Measurements from ENCODE around the gene ACSF3.
A peak's percentile ranks its signal among the peaks of the same experiment; 100 is the strongest.

The ACSF3 gene

DNA sequence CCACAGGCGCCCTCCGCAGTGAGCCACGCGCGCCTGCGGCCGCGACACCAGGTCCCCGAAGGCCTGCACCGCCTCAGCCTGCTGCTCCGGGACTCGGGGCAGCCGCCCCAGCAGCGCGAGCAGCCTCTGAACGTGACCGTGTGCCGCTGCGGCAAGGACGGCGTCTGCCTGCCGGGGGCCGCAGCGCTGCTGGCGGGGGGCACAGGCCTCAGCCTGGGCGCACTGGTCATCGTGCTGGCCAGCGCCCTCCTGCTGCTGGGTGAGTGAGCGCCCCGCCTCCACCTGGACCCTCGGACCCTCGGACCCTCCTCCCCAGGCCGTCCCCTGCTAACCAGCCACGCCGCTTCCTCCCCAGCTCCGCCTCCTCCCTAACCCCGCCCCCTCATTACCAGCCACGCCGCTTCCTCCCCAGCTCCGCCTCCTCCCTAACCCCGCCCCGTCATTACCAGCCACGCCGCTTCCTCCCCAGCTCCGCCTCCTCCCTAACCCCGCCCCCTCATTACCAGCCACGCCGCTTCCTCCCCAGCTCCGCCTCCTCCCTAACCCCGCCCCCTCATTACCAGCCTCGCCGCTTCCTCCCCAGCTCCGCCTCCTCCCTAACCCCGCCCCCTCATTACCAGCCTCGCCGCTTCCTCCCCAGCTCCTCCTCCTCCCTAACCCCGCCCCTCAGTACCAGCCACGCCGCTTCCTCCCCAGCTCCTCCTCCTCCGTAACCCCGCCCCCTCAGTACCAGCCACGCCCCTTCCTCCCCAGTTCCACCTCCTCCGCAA lies 98.7 kb downstream of the ACSF3 start:
- peak; percentile 87 for DNase-seq

DNA sequence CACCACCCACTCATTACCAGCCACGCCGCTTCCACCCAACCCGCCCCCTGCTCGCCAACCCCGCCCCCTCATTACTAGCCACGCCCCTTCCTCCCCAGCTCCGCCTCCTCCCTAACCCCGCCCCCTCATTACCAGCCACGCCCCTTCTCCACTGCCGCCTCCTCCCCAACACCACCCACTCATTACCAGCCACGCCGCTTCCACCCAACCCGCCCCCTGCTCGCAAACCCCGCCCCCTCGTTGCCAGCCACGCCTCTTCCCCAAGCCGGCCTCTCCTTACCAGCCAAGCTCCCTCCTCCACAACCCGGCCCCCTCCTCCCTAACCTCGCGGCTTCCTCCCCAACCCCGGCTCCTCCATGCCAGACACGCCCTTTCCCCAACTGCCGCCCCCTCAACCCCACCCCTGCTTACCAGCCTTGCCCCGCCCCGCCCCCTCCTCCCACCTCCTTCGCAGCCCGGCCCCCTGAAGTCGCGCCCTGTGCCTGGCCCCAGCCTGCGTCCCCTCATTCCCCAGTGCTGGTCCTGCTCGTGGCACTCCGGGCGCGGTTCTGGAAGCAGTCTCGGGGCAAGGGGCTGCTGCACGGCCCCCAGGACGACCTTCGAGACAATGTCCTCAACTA lies 99.4 kb downstream of the ACSF3 start:
- DNase-seq: no peak

DNA sequence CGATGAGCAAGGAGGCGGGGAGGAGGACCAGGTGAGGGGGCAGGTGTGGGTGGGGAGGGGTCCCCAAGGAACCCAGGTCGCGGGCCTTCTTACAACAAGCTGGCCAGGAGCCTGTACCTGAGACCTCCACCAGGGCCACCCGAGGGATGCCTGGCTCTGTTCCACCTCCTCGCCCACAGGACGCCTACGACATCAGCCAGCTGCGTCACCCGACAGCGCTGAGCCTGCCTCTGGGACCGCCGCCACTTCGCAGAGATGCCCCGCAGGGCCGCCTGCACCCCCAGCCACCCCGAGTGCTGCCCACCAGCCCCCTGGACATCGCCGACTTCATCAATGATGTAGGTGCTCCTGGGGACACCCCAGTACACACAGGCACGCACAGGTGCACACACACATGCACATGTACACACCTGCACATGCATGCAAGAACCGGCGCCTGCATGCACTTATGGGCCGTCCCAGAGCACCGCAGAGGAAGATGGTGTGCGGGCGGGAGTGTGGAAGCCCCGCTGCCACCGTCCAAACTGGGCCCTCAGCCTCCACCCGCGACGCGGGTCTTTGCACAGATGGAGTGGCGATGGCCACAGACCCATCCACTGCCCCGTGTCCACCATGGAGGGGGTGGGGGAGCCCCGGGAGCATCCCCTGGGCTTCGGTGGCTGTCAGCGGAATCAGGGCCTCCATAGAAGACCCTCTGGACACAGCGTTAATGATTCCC lies 100.1 kb downstream of the ACSF3 start:
- DNase-seq: no peak

DNA sequence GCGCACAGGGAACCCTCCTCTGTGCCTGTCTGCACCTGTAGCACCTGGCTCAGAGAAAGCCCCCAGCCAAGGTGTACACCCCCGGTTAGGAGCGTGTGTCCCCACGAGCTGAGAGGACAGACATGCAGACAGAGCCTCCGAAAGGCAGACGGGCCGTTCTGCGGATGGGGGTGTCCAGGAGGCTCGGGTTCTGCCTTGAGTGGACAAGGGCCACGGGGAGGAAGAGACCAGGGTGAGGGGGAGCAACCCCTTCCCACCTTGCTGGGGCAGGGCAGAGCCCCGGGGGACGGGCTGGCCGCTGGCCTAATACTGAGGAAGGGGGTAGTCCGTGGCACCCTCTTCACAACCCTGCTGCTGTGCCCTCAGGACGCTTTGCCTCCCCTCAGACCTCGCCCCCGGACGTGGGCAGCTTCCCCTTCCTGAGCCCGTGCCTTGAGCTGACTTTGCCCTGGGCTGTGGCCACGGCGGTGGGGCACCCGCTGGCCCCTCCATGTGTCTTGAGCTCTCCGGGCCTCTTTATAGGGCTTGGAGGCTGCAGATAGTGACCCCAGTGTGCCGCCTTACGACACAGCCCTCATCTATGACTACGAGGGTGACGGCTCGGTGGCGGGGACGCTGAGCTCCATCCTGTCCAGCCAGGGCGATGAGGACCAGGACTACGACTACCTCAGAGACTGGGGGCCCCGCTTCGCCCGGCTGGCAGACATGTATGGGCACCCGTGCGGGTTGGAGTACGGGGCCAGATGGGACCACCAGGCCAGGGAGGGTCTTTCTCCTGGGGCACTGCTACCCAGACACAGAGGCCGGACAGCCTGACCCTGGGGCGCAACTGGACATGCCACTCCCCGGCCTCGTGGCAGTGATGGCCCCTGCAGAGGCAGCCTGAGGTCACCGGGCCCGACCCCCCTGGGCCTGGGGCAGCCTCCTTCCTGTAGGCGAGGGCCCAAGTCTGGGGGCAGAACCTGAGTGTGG lies 101.0 kb downstream of the ACSF3 start:
- no peak for DNase-seq

DNA sequence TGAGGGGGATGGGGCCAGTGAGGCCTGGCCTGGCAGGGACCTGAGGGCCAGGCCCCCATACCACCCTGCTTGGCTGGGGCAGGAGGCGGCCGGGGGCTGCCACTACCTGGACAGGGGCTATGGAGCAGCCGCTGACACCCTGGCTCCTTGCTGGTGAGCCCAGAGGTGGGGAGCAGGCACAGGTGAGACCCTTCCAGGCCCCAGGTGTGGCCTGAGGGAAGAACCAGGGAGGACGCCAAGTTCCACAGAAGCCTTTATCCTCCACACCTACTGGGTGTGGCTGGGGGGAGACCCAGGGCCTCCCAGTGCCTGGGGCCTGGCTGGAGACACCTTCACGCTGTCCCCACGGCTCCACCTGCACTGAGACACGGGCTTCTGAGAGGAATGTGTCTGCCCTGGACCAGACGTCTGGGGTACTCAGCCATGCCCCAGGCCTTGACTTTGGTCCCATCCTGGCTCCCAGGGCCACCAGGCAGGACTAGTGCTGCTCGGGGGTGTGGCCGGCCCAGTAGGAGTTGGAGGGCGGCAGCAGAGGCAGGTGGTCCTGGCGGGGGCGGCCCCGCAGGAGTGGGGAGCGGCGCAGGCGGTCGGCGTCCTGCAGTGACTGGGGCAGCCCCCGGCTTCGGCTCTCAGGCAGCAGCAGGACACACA lies 102.0 kb downstream of the ACSF3 start:
- no peak for DNase-seq

DNA sequence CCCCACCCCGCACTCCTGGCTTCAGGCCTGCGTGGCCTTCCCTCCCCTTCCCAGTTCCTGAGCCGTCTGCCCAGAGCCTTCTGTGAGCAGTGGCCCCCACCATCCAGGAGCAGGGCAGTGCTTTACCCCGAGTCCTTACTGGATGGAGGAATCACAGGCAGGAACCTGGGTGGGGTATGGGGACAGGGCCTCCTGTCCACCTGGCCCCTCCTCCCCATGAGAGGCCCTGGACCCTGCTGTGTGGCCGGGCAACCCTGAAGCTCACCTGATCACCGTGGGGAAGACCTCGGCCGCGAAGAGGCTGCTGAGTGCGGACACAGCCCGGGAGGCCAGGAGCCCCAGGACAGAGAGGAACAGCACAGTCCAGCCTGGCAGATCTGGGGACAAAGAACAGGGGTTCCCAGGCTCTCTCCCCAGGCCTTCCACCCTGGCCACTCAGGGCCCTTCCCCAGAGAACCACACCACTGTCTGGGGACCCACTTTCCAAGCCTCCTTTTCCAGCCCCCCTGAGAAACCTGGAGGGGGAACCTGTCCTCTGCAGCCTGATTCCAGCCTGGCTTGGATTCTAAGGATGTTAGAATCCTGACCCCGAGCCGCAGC lies 103.5 kb downstream of the ACSF3 start:
- DNase-seq: no peak

DNA sequence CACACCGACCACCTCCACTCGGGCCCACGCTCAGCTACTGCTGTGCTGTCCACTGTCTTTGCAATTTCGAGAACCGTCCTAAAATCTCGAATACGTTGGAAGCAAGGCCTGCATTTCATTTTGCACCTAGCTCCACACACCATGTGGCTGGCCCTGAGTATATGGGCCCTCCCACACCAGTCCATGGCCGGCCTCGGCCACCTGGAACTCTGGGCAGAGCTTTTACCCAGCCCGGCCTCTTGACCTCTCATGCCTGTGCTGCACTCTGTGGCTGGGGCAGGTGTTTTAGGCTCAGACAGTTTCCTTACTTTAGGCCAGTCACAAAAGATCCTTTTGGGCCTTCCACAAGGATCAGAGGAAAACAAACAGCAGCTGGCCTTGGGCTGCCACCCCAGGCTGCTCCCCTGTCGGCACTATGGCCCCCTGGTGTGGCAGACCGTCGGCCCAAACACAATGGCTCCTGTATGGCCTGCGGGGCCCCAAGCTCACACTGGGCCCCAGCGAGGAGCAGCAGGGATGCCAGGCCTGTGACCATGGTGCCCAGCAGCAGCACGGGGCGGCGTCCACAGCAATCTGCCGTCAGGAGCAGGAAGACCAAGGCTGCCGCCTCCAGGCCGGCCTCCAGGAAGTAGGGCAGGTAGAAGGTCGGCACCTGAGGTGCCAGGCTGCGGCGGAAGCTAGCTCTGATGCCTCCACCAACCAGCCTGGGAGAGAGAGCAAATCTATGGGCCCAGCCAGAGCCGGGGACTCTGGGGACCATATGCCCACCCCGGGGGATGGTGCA lies 104.2 kb downstream of the ACSF3 start:
- no peak for DNase-seq

DNA sequence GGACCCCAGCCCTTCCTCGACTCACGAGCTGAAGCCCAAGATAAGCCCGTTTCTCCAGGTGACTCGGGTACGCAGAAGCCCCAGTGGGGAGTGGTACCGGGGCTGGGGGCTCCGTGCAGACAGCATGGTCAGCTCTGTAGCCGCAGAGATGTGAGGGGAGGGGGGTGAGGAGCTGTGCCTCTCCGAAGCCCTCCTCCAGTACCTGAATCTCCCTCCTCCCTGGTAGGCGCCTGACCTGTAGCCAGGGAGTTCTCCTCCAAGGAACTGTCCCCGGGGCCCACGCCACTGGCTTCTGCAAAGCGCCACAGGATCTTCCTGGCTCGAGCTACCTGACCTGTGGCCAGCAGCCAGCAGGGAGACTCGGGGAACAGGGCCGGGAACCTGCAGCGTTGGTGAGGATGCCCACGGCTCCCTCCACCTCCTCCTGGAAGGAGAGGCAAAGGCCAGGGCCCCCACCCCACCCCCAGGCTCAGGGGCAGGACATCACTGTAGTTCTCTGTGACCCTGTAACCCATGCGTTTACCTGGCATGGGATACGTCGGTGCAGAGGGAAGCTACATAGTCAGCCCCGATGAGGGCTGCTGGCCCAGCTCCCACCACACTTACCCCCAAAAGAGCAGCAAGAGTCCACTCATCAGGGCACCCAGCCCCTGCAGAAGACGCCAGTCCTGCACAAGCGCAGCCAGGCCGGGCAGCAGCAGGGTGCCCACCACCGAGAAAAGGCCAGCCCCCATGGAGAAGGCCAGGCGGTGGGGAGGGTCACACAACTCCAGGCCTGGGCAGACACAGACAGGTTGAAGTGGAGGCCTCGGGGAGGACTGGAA lies 105.0 kb downstream of the ACSF3 start:
- DNase-seq: no peak

DNA sequence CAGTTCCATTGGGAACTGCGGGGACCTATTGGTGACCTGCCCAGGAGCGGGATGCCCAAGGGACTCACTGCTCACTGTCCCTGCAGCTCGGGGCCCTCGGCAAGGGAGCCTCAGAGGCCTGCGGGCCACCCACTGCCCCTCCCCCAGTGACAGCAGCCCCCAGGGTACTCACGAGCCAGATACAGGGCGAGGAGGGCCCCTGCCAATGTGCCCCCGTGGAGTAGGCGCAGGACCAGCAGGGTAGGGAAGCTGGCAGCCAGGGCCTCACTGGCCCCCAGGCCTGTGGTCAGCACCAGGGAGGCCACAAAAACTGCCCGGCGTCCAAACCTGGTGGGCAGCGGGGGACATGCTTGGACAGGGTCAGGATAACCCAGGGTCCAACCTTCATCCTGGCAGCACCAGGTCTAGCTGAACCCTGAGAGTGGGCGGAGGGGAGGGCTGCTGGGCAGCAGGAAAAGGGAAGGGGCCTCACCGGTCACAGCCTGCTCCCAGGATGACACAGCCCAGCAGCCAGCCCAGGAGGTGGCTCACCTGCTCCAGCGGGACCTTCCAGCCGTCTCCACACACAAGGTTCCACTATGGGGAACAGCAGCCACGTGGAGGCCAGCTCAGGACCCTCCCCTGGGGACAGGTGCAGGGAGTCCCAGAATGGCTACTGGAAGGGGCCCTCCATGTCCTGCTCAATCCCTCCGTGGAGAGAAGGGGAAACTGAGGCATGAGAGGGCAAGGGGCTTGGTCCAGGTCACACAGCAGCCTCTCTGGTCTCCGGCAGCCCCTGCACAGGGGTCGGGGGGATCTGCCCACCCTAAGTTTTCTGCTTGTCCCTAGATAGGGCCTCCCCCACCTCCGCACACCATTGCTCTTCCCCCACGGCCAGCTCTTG lies 105.8 kb downstream of the ACSF3 start:
- no peak for DNase-seq

DNA sequence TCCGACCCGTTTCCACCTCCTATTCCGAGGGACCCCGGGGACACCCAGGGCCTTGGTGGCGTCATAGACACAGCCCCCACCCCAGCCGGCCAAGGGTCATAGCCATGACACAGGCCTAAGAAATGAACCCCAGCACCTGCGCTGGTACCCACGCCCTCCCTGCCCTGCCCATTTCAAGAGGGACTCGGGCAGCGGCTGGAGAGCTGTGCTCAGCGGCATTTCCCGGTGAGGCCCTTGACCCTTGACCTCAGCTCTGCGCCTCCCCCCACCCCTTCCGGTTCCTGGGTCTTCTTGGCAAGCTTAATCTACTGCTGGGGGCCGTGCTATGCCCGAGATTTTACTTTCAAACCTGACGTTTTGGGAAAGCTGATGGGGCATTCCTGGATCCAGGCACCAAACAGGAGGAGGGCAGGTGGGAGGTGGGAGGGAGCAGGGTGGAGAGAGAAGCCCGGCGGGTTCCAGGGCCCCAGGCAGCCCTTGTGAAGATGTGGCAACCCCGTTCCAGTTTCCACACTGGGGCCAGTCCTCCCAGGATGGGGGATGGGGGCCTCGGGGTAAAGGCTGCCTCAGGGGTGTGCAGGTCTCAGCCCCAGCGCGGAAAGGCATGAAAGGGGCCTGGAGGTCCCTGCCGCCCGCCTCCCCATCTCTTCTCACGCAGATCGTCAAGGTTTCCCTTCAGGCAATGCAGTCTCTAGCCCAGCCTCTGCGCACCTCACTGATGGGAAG lies 106.6 kb downstream of the ACSF3 start, which contains the start of gene SLC22A31:
TSS of gene SLC22A31 (minus strand) at position 414 of the 726 bp plus-strand sequence. CDS start at position 378, 36 bp downstream.
- DNase-seq: no peak

DNA sequence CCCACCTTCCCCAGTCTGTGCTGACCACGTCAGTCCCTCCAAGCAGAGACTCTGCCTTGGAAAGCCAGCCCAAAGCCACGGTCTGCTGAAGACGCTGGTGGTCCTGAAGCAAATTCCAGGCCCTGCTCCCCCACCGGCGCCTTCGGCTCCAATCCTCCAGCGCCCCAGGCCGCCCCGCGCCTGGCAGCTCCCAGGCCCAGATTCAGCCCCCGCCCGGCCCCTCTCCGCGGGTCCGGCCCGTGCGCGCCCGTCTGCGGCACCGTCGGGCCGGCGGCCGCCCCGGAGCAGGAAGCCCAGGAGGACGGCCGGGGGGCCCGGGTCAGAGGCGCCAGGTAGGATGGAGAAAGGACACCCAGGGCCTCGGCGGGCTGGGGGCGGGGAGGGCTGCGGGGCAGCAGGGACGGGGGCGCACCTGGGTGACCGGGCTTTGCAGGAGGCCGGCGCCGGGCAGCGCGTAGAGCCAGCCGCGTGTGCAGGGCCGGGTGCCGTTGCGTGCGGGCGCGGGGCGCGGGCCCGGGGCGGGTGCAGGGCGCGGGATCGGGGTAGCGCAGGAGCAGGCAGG lies 107.3 kb downstream of the ACSF3 start:
- no peak for DNase-seq

DNA sequence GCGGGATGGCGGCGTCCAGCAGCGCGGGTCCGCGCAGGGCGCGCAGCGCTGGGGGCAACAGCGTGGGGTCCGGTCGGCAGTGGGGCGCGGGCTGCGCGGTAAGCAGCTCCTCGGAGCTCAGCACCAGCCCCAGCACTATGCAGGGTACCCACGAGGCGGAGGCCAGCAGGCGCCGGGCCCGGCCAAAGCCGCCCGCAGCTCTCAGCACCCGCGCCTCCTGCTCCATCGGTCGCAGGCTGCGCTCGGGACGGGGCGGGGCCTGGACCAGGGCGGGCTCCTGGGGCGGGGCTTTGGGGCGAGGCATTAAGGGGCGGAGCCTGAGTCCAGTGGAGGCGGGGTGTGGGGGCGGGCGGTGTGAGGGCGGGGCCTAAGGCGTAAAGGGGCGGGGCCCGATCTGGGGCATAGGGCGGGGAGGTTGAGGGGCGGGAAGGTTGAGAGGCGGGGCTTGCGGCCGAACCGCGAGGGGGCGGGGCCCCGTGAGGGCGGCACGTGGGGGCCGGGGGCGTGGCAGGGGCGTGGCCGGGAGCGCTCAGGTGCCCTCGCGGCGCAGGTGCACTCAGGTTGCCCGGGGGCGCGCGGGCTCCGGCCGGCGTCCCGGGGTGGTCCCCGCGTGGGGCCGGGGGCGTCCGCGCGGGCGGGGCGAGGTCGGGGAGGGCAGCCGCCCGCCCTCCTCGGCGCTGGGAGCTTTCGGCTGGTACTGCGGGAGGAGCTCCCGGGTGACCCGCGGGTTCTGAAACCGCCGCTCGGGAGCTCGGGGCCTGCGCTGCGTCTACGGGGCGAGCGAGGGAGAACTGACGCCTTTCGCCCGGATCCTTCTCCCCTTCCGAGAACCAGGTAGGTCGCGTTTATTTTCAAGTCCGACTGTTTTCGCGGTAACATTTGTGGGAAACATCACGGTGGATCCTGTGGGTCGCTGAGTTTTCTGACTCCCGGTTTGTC lies 108.1 kb downstream of the ACSF3 start:
- peak; percentile 77 for DNase-seq

DNA sequence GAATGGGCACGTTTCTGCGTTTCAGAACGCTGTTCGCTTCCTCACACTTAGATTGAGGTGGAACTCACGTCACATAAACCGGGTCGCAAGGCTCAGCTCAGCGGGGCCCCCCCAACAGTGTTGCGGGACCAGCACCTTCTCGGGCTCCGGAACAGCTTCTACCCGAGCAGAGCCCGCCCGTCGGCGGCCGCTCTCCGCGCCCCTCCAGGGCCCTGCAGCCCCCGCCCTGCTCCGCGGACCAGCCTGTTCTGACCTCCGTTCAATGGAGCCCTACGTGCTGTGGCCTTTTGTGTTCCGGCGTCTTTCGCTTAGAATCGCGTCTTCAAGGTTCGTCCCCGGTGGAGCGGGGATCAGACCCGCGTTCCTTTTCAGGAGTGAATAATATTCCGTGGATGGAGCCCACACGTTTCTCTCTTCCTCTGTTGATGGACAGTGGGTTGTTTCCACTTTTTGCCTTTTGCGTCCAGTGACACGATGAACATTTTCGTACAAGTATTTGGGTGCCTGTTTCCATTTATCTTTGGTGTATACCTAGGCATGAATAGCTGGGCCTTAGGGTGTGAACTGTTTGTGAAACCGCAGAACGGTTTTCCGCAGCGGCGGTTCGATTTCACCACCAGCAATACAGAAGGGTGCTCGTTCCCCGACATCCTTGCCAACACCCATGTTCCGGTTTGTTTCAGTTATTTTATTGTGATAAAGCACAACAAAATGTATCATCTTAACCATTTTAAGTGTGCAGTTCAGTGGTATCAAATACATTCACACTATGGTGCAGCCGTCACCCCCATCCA lies 109.0 kb downstream of the ACSF3 start:
- DNase-seq: no peak
